Measurements from ENCODE around the gene POLE.

- TF ChIP-seq POLR2AphosphoS5 (IDR thresholded peaks at IDR 0.05; ENCODE audit: low read depth, low read length), result no peak
- TF ChIP-seq POLR2A (IDR thresholded peaks at IDR 0.05; ENCODE audit: low read depth, low read length), result no peak
Measured at GRCh38 chr12:132736378-132736777, 49.2 kb upstream of the POLE start.
